CD4-positive, alpha-beta T cell treated with Interleukin-4 for 1 hour (primary cell): ENCODE measurements around the gene MYO1B.

Source experiments
- DNase-seq, 2 donors: peaks; one replicate each; pipeline ENCODE4 v3.0.0-alpha.2; 2020 to 2022

MYO1B gene

GRCh38 chr2:191264647-191265081, 19.5 kb downstream of the MYO1B start:
- DNase-seq, result no peak

GRCh38 chr2:191265311-191266170, 20.3 kb downstream of the MYO1B start:
- no peak for DNase-seq

- no peak for DNase-seq
Measured at GRCh38 chr2:191266201-191266600, 21.0 kb downstream of the MYO1B start.

- DNase-seq, result no peak
Measured at GRCh38 chr2:191268596-191268995, 23.4 kb downstream of the MYO1B start.

- DNase-seq, result no peak
Measured at GRCh38 chr2:191270306-191271161, 25.3 kb downstream of the MYO1B start.

GRCh38 chr2:191272064-191272463, 26.9 kb downstream of the MYO1B start:
- no peak for DNase-seq

- DNase-seq, result no peak
Measured at GRCh38 chr2:191274413-191274815, 29.2 kb downstream of the MYO1B start.

- no peak for DNase-seq
Measured at GRCh38 chr2:191276792-191277465, 31.7 kb downstream of the MYO1B start.

GRCh38 chr2:191280290-191280689, 35.1 kb downstream of the MYO1B start:
- no peak for DNase-seq

GRCh38 chr2:191280834-191281756, 35.9 kb downstream of the MYO1B start:
- no peak for DNase-seq

GRCh38 chr2:191285252-191285651, 40.0 kb downstream of the MYO1B start:
- DNase-seq, result no peak

GRCh38 chr2:191287820-191288219, 42.6 kb downstream of the MYO1B start:
- DNase-seq, result no peak

- DNase-seq, result no peak
Measured at GRCh38 chr2:191289049-191289448, 43.8 kb downstream of the MYO1B start.

GRCh38 chr2:191291471-191291870, 46.3 kb downstream of the MYO1B start:
- no peak for DNase-seq

- no peak for DNase-seq
Measured at GRCh38 chr2:191292869-191293268, 47.7 kb downstream of the MYO1B start.

GRCh38 chr2:191295088-191295487, 49.9 kb downstream of the MYO1B start:
- DNase-seq, result no peak

- DNase-seq, result no peak
Measured at GRCh38 chr2:191296083-191297006, 51.1 kb downstream of the MYO1B start.

- DNase-seq, result no peak
Measured at GRCh38 chr2:191297033-191297432, 51.8 kb downstream of the MYO1B start.

- DNase-seq, result no peak
Measured at GRCh38 chr2:191298306-191298705, 53.1 kb downstream of the MYO1B start.

GRCh38 chr2:191299010-191299409, 53.8 kb downstream of the MYO1B start:
- DNase-seq, result no peak

GRCh38 chr2:191299866-191300265, 54.7 kb downstream of the MYO1B start:
- DNase-seq, result no peak
